Gastrocnemius medialis (tissue), 4 donors: ENCODE results near the gene EPB41L5.

Experiments
- CTCF ChIP-seq, 5 experiments: fragments of 450-650 bp in 3 of 5; fragments of 200-600 bp in 2 of 5; sonication (generic) in 2 of 5; IDR thresholded peaks in 4 of 5; conservative IDR thresholded peaks in 1 of 5; 1 replicate in 4 of 5; 2 replicates in 1 of 5; pipeline ENCODE4 v1.5.1; 2016 to 2019; ENCODE audit warnings: antibody characterized with exemption in 5 of 5, mild to moderate bottlenecking in 3 of 5, moderate library complexity in 3 of 5
- POLR2A ChIP-seq, 2 donors: fragments of 450-650 bp; IDR thresholded peaks; one replicate each; pipeline ENCODE4 v1.6.1; 2017; ENCODE audit warnings: antibody characterized with exemption in 2 of 2, mild to moderate bottlenecking in 2 of 2, moderate library complexity in 2 of 2

GRCh38 chr2:120227111-120227991 lies 214.5 kb downstream of the EPB41L5 start:
- no peak for TF ChIP-seq CTCF (IDR thresholded peaks at IDR 0.05 in 4 of 5, conservative IDR thresholded peaks at IDR 0.05 in 1 of 5)
- TF ChIP-seq POLR2A (IDR thresholded peaks at IDR 0.05): no peak
